ENCODE measurements around the gene LAMA4. TPM values are rescaled to one million over a fixed set of nuclear protein-coding genes. Genes with fewer than 3 reads are reported as not detected.

Gene LAMA4
- total and polyA plus RNA-seq, 8 donors: 9.7 to 324 (median 43.9) TPM

DNA sequence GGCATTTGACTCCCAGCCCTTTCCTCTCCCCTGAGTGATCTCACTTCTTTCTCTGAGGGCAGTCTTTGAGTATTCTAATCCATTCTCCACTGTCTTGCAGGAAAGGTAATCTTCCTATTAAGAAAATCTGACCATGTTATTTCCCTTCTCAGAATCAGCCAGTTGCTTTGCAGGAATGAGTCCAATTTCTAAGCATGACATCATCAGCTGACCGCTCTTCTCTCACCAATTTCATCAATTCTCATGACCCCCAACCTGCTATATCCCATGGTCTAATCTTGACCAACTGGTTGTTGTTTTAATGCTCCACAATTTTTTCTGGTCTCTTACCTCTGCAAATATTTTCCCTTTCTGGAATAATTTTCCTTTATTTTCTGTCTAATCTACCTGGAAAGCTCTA, 93.6 kb downstream of the LAMA4 start:
- intact Hi-C loops (cut with DNase I; ENCODE audit: low total_unique reads): no loop called here
- peaks cover 0 to 5% (median 0%) of the 10 kb centered on the region in 3 donors for H3K27me3 ChIP-seq
- no peak for DNase-seq
- no peak overlapping the region for H3K4me3 ChIP-seq
- WGBS, 5 donors: 84 to 94% (median 87%) methylated on average over 1 of the region's 1 CpG
- H3K36me3 ChIP-seq: peaks cover 0 to 76% (median 43%) of the 10 kb centered on the region in 4 donors
- peak overlapping the region in 2 of 5 donors; percentile 13 to 35 for H3K27ac ChIP-seq
- H3K9me3 ChIP-seq: no peaks in the 10 kb centered on the region
- H3K4me1 ChIP-seq: peaks cover 0 to 21% (median 5%) of the 10 kb centered on the region in 4 donors
- no peak for TF ChIP-seq POLR2AphosphoS5 (IDR thresholded peaks at IDR 0.05)
- TF ChIP-seq, protein P1, sequence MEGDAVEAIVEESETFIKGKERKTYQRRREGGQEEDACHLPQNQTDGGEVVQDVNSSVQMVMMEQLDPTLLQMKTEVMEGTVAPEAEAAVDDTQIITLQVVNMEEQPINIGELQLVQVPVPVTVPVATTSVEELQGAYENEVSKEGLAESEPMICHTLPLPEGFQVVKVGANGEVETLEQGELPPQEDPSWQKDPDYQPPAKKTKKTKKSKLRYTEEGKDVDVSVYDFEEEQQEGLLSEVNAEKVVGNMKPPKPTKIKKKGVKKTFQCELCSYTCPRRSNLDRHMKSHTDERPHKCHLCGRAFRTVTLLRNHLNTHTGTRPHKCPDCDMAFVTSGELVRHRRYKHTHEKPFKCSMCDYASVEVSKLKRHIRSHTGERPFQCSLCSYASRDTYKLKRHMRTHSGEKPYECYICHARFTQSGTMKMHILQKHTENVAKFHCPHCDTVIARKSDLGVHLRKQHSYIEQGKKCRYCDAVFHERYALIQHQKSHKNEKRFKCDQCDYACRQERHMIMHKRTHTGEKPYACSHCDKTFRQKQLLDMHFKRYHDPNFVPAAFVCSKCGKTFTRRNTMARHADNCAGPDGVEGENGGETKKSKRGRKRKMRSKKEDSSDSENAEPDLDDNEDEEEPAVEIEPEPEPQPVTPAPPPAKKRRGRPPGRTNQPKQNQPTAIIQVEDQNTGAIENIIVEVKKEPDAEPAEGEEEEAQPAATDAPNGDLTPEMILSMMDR (IDR thresholded peaks at IDR 0.05): no peak

GRCh38 chr6:112156668-112157067, 97.7 kb downstream of the LAMA4 start:
- intact Hi-C loops (cut with DNase I; ENCODE audit: low total_unique reads): no loop called here
- H3K9me3 ChIP-seq: no peaks in the 10 kb centered on the region
- peaks cover 0 to 50% (median 15%) of the 10 kb centered on the region in 4 donors for H3K36me3 ChIP-seq
- TF ChIP-seq POLR2AphosphoS5 (IDR thresholded peaks at IDR 0.05): no peak
- 82 to 93% (median 86%) methylated on average over 4 of the region's 4 CpGs for WGBS, 5 donors
- H3K4me1 ChIP-seq: peaks cover 0 to 13% (median 5%) of the 10 kb centered on the region in 4 donors
- H3K27me3 ChIP-seq: no peaks in the 10 kb centered on the region
- H3K4me3 ChIP-seq: no peak overlapping the region
- H3K27ac ChIP-seq: peak overlapping the region in 4 of 5 donors; percentile 39 to 70 (median 59)
- no peak for DNase-seq

DNA sequence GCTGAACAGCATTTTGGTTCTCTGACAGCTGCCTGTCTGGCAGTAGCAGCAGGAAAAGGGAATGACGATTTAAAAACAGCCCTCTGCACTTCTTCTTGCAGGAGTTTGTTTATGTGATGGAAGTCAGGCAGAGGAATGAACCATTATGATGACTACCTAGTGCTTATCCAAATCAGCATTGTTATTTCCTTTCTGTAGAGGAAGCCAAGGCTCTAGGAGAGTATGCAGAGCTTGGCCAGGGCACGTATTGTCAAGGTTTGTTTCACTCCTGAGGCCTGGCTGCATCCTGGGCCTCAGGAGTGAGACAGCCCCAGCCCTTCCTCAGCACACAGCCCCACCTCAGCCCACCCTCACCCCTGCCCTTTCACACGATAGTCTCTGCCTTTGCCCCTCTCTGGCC, 98.5 kb downstream of the LAMA4 start:
- WGBS, 5 donors: 49 to 65% (median 49%) methylated on average over 3 of the region's 3 CpGs
- peaks cover 0 to 42% (median 10%) of the 10 kb centered on the region in 4 donors for H3K36me3 ChIP-seq
- TF ChIP-seq, protein P1 (IDR thresholded peaks at IDR 0.05): no peak
- TF ChIP-seq EP300 (IDR thresholded peaks at IDR 0.05) (no peak), POLR2A (IDR thresholded peaks at IDR 0.05) (no peak), POLR2AphosphoS5 (IDR thresholded peaks at IDR 0.05) (no peak)
- intact Hi-C loops (cut with DNase I; ENCODE audit: low total_unique reads): no loop called here
- DNase-seq: peak in 1 of 2 donors; percentile 16
- no peak overlapping the region for H3K4me3 ChIP-seq
- H3K4me1 ChIP-seq: peaks cover 0 to 15% (median 5%) of the 10 kb centered on the region in 4 donors
- H3K27ac ChIP-seq: peak overlapping the region; percentile 9 to 70 (median 55)
- H3K9me3 ChIP-seq: no peaks in the 10 kb centered on the region
- H3K27me3 ChIP-seq: no peaks in the 10 kb centered on the region

DNA sequence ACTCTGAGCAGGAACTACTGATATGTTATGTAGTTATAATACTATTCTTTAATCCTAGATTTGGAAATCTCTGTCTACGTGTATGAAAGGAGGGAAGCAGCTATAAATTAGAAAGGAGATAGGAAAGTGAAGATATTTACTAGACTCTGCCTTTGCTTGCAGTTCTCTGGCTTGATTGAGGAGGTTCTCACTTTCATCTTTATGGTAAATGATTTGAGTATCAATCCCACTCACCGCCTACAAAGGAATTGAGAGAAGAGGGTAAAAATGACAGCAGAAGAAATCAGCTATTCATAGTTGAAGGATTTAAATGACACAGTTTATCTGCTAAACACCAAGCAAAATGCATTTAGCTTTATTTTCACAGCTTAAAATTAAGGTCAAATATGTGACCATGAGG, 99.7 kb downstream of the LAMA4 start:
- H3K9me3 ChIP-seq: no peaks in the 10 kb centered on the region
- intact Hi-C loops (cut with DNase I; ENCODE audit: low total_unique reads): no loop called here
- 80 to 90% (median 88%) methylated on average over 2 of the region's 2 CpGs for WGBS, 5 donors
- no peaks in the 10 kb centered on the region for H3K27me3 ChIP-seq
- TF ChIP-seq POLR2A (IDR thresholded peaks at IDR 0.05) (no peak), EP300 (IDR thresholded peaks at IDR 0.05) (no peak), POLR2AphosphoS5 (IDR thresholded peaks at IDR 0.05) (no peak)
- DNase-seq: no peak
- H3K36me3 ChIP-seq: peaks cover 0 to 30% (median 6%) of the 10 kb centered on the region in 4 donors
- H3K4me3 ChIP-seq: no peak overlapping the region
- H3K4me1 ChIP-seq: peaks cover 0 to 24% (median 5%) of the 10 kb centered on the region in 4 donors
- H3K27ac ChIP-seq: peak overlapping the region in 4 of 5 donors; percentile 42 to 70 (median 52)

DNA sequence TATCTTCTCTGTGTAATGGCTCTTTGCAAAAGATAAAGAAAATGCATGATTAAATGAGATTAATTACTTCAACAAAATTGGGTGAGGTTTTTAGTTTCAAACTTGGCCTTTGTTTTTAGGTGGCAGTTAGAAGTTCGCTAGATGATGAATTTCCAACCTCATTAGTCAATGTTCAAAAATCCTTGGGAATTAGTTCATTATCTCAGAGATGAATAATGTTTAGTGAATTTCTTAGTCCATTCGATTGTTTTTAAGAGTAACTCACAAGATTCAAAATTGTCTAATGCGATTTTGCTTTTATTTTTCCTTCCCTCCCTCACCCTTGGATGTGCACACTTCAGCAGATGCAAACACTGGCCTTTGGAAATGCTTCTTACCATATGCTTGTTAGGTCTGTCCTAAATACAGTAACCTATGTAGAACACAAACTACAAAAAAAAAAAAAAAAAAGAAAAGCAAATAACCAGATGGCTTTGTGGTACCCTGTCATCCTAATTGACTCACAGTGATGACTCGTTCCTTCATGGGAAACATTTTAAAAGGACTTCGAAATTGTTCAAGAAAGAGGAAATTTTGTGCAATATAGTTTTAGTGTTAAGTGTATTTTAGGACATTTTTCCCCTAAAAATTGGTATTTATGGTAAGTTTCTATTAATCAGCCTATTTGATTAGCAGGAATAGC, 100.3 kb downstream of the LAMA4 start:
- DNase-seq: no peak
- intact Hi-C loops (cut with DNase I; ENCODE audit: low total_unique reads): no loop called here
- 61 to 78% (median 69%) methylated on average over 5 of the region's 5 CpGs for WGBS, 5 donors

More for the DNA sequence above, 100.3 kb downstream of the LAMA4 start:
- Histone ChIP-seq H3K27me3 (no peaks in the 10 kb centered on the region), H3K27ac (peak overlapping the region in 3 of 5 donors; percentile 48 to 70 (median 55)), H3K9me3 (no peaks in the 10 kb centered on the region), H3K4me1 (peaks cover 0 to 31% (median 5%) of the 10 kb centered on the region in 4 donors), H3K36me3 (peaks cover 0 to 24% (median 4%) of the 10 kb centered on the region in 4 donors), H3K4me3 (no peak overlapping the region)
- TF ChIP-seq EP300 (IDR thresholded peaks at IDR 0.05) (no peak), POLR2A (IDR thresholded peaks at IDR 0.05) (no peak), POLR2AphosphoS5 (IDR thresholded peaks at IDR 0.05) (no peak)
- TF ChIP-seq, protein P1 (IDR thresholded peaks at IDR 0.05): no peak
